HG02759 (cell line): ENCODE results near the gene NLRP9.
A peak's percentile ranks its signal among the peaks of the same experiment; 100 is the strongest.

Experiments used
- ATAC-seq: cut with Tn5 transposase; IDR thresholded peaks from one replicate; pipeline ENCODE4 v1.9.1; 2021; ENCODE audit warnings: mild to moderate bottlenecking, moderate library complexity; ENCODE audit not compliant: unreplicated experiment

Gene NLRP9

GRCh38 chr19:55689411-55690108 lies 48.6 kb downstream of the NLRP9 start:
- ATAC-seq = no peak

GRCh38 chr19:55688422-55689218 lies 49.6 kb downstream of the NLRP9 start:
- no peak for ATAC-seq

GRCh38 chr19:55687281-55688201 lies 50.7 kb downstream of the NLRP9 start:
- no peak for ATAC-seq

- no peak for ATAC-seq
Observed at GRCh38 chr19:55686311-55687050, 51.7 kb downstream of the NLRP9 start.

- ATAC-seq = no peak
Observed at GRCh38 chr19:55685776-55686175, 52.4 kb downstream of the NLRP9 start.

- no peak for ATAC-seq
Observed at GRCh38 chr19:55684946-55685681, 53.1 kb downstream of the NLRP9 start.

- no peak for ATAC-seq
Observed at GRCh38 chr19:55683449-55684261, 54.5 kb downstream of the NLRP9 start.

- no peak for ATAC-seq
Observed at GRCh38 chr19:55681131-55682092, 56.8 kb downstream of the NLRP9 start.

- ATAC-seq = no peak
Observed at GRCh38 chr19:55680339-55681130, 57.7 kb downstream of the NLRP9 start.

- ATAC-seq = no peak
Observed at GRCh38 chr19:55679343-55680257, 58.6 kb downstream of the NLRP9 start.

GRCh38 chr19:55678121-55678671 lies 60.0 kb downstream of the NLRP9 start:
- peak; percentile 58 for ATAC-seq

GRCh38 chr19:55677572-55678028 lies 60.6 kb downstream of the NLRP9 start:
- no peak for ATAC-seq

- no peak for ATAC-seq
Observed at GRCh38 chr19:55676889-55677505, 61.2 kb downstream of the NLRP9 start.

GRCh38 chr19:55676383-55676782 lies 61.8 kb downstream of the NLRP9 start:
- ATAC-seq = no peak

- ATAC-seq = no peak
Observed at GRCh38 chr19:55675661-55676354, 62.4 kb downstream of the NLRP9 start.
